GM21390 (cell line): ENCODE measurements around the gene ADAT2.

Experiments used
- ATAC-seq: cut with Tn5 transposase; IDR thresholded peaks from one replicate; pipeline ENCODE4 v1.9.1; 2021; ENCODE audit not compliant: unreplicated experiment

Gene ADAT2

GRCh38 chr6:143399176-143399575 lies 51.3 kb downstream of the ADAT2 start:
- no peak for ATAC-seq

GRCh38 chr6:143397227-143398222 lies 53.0 kb downstream of the ADAT2 start:
- no peak for ATAC-seq

GRCh38 chr6:143396497-143397226 lies 53.8 kb downstream of the ADAT2 start:
- no peak for ATAC-seq

DNA sequence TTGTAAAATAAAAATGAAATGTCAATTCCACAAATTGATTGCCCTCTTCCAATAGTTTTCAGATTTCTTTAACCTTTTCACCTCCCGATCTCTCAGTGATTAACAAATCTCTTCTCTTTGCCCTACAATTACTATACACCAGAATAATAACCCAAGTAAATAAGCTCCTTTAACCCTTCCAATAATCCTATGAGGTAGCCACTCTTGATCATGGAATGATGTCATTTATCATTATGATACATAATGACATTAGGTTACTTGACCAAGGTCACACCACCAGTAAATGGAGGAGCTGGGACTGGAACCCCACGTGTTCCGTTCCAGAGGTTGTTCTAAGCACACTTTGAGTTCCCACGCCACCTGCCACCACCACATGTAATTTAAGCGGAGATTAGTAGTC lies 54.8 kb downstream of the ADAT2 start:
- no peak for ATAC-seq

DNA sequence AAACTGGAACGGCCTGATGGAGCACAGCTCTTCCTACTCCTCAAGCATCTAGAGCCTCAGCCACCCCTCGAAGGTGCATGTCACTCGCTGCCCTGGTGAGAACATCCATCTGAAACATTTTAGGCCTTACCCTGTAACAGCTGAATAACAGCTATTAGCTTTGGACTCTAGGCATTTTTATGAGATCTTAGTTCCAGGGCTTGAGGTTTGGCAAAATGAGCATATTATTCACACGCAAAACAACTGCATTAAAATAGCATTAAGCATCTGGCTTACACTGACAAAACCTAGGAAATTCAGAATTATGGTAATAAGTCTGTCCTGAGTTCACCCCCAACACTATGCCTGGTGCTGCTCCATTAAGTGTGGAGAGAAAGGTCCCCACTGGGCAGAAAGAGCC lies 56.1 kb downstream of the ADAT2 start:
- ATAC-seq, result no peak

DNA sequence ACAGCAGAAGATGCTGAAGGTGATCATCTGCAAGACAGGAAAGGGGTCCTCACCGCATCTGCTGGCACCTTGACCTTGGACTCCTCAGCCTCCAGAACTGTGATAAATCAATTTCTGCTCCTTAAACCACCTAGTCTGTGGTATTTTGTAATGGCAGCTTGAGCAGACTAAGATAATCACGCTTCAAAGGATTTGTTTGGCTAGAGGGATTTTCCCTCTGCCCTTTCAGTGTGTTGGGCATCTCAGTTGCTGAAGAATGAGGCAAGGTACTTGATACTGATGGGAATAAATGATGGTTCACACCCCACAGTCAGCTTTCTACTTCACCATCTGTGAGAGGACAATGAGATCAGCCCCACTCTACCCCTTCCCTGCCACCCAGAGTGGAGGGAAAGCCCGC lies 60.2 kb downstream of the ADAT2 start:
- no peak for ATAC-seq

- ATAC-seq, result no peak
These were observed 64.9 kb downstream of the ADAT2 start for GRCh38 chr6:143385636-143386035.

GRCh38 chr6:143376861-143377260 lies 73.6 kb downstream of the ADAT2 start:
- no peak for ATAC-seq

DNA sequence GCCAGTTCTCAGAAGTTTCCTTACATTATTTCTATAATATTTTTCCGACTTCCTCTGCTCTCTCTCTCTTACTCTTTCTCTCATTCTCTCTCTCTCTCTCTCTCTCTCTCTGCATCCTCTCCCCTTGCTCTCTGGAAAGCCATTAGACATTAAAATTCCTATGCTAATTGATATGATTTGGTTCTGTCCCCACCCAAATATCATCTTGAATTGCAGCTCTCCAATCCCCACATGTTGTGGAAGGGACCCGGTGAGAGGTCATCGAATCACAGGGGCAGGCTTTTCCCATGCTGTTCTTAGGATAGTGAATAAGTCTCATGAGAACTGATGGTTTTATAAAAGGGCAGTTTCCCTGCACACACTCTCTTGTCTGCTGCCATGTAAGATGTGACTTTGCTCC lies 74.1 kb downstream of the ADAT2 start:
- no peak for ATAC-seq

- no peak for ATAC-seq
These were observed 75.4 kb downstream of the ADAT2 start for GRCh38 chr6:143375022-143375585.

DNA sequence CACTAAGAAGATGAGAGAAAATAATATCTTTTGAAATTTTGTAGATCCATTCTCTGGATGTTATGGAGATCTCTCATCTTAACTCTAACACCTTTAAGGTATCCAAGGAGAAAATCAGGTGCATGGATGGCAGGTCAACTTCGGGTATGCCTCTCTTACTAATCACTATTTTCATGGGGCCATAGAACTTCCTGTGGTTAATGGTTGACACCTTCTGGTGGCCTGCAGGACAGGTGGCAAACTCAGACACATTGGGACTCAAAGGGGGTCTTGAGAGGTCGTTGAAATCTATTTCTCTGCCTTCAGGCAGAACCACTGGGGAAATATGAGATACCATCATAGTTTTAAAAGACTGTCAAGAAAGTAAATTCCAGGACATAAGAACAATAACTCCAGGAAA lies 76.5 kb downstream of the ADAT2 start:
- no peak for ATAC-seq
